GM23248 (cell line): ENCODE data around the gene UBAC2.

ENCODE experiments used
- EZH2 ChIP-seq: fragments of 200-600 bp; sonication (generic); IDR thresholded peaks from 2 replicates; pipeline ENCODE4 v1.6.1; 2018; ENCODE audit warnings: antibody characterized with exemption, mild to moderate bottlenecking; ENCODE audit not compliant: insufficient read depth, poor library complexity, severe bottlenecking
- EZH2phosphoT487 ChIP-seq: fragments of 200-600 bp; sonication (generic); IDR thresholded peaks from 2 replicates; pipeline ENCODE4 v1.6.1; 2018; ENCODE audit warnings: antibody characterized with exemption, moderate library complexity, mild to moderate bottlenecking, low read depth; ENCODE audit not compliant: insufficient read depth

GRCh38 chr13:99271249-99271648, 70.6 kb downstream of the UBAC2 start:
- TF ChIP-seq EZH2phosphoT487 (no peak), EZH2 (no peak)
